Stimulated activated naive CD4-positive, alpha-beta T cell treated with Interleukin-2 at 50 U/mL for 16 hours (primary cell): ENCODE results near the gene GMEB2.
"Not testable (repeated sequence)": the region's sequence is repeated elsewhere in the genome, so short reads cannot be mapped to it uniquely, and the experiment has no call there.

Experiments used
- DNase-seq: peaks from one replicate; lab custom pipeline; 2025; lab: John Stamatoyannopoulos, UW

Gene GMEB2

GRCh38 chr20:63626424-63627128 lies at the start of gene GMEB2:
GMEB2 (minus strand) TSS chr20:63627101; CDS start chr20:63619397, 7,704 bp downstream.
- peak; percentile 81 for DNase-seq

- no peak for DNase-seq
Measured at GRCh38 chr20:63675681-63676368, 48.9 kb upstream of the GMEB2 start.

- DNase-seq = no peak
Measured at GRCh38 chr20:63673951-63674350, 47.0 kb upstream of the GMEB2 start.

- DNase-seq = no peak
Measured at GRCh38 chr20:63672666-63673065, 45.8 kb upstream of the GMEB2 start.

GRCh38 chr20:63671695-63672094 lies 44.8 kb upstream of the GMEB2 start:
- DNase-seq = not testable (repeated sequence)

GRCh38 chr20:63668351-63668750 lies 41.5 kb upstream of the GMEB2 start:
- DNase-seq = no peak

- DNase-seq = no peak
Measured at GRCh38 chr20:63667858-63668257, 41.0 kb upstream of the GMEB2 start.

GRCh38 chr20:63665708-63666107 lies 38.8 kb upstream of the GMEB2 start:
- no peak for DNase-seq

- DNase-seq = no peak
Measured at GRCh38 chr20:63664861-63665594, 38.1 kb upstream of the GMEB2 start.

GRCh38 chr20:63664143-63664851 lies 37.4 kb upstream of the GMEB2 start:
- no peak for DNase-seq

GRCh38 chr20:63663332-63664066 lies 36.6 kb upstream of the GMEB2 start:
- DNase-seq = no peak

- DNase-seq = no peak
Measured at GRCh38 chr20:63662813-63663189, 35.9 kb upstream of the GMEB2 start.

- no peak for DNase-seq
Measured at GRCh38 chr20:63661959-63662812, 35.3 kb upstream of the GMEB2 start.

GRCh38 chr20:63661108-63661507 lies 34.2 kb upstream of the GMEB2 start:
- DNase-seq = no peak

- DNase-seq = no peak
Measured at GRCh38 chr20:63660622-63661021, 33.7 kb upstream of the GMEB2 start.

- not testable (repeated sequence) for DNase-seq
Measured at GRCh38 chr20:63660174-63660573, 33.3 kb upstream of the GMEB2 start.

- no peak for DNase-seq
Measured at GRCh38 chr20:63659370-63659769, 32.5 kb upstream of the GMEB2 start.

GRCh38 chr20:63658749-63659187 lies 31.9 kb upstream of the GMEB2 start:
- DNase-seq = no peak

- DNase-seq = peak; percentile 88
Measured at GRCh38 chr20:63657937-63658748, 31.2 kb upstream of the GMEB2 start, which contains the start of gene RTEL1. RTEL1 (plus strand) TSS chr20:63658312; CDS start chr20:63659403, 1,091 bp downstream.
